ENCODE measurements around the gene CAMSAP2.

- no peak for TF ChIP-seq CTCF (IDR thresholded peaks at IDR 0.05; ENCODE audit: low read length)
- TF ChIP-seq EZH2 (IDR thresholded peaks at IDR 0.05; ENCODE audit: borderline replicate concordance, low read length): no peak
These were observed 162.7 kb downstream of the CAMSAP2 start for GRCh38 chr1:200901350-200901749.
